ENCODE results near the gene PAQR7. TPM values are rescaled to one million over a fixed set of nuclear protein-coding genes. Genes with fewer than 3 reads are reported as not detected.

PAQR7 gene
- total RNA-seq, 2 experiments from 2014 or later = 1.1 to 1.5 TPM

- Histone ChIP-seq H3K36me3 (ENCODE audit: insufficient read depth, low read length) (no peaks in the 10 kb centered on the region), H3K4me3 (ENCODE audit: low read length) (no peak overlapping the region), H3K9me3 (ENCODE audit: control insufficient read depth in 1 of 2, insufficient read depth in 1 of 2, low read length in 2 of 2) (no peaks in the 10 kb centered on the region), H3K27me3 (ENCODE audit: control insufficient read depth in 1 of 2, insufficient read depth in 2 of 2, low read length in 2 of 2) (no peaks in the 10 kb centered on the region), H3K27ac (ENCODE audit: low read depth in 1 of 2, low read length in 2 of 2) (no peak overlapping the region), H3K4me1 (ENCODE audit: insufficient read depth, low read length) (peaks cover 10% of the 10 kb centered on the region)
- Mint-ChIP-seq H3K27ac (no peak overlapping the region), H3K9me3 (no peaks in the 10 kb centered on the region), H3K4me1 (ENCODE audit: low read depth) (peaks cover 9% of the 10 kb centered on the region), H3K36me3 (ENCODE audit: low read depth) (no peaks in the 10 kb centered on the region), H3K4me3 (no peak overlapping the region), H3K27me3 (no peaks in the 10 kb centered on the region)
- ChIA-PET CTCF (interaction anchor here (0.6 to 0.7 kb wide), 2 partner anchors 309 to 1183 kb away, joined by 3 to 5 read pairs; no protein-coding TSS in a partner anchor), POLR2A (interaction anchor here (1.0 to 1.6 kb wide), 2 partner anchors 13 to 106 kb away, joined by 3 read pairs; partner anchors contain the start of gene PAFAH2)
- ATAC-seq (ENCODE audit: poor library complexity) (no peak), DNase-seq (no peak)
- intact Hi-C loops (cut with DNase I, micrococcal nuclease) = loop anchor here in 1 of 2 experiments (5.0 kb wide), 2 partner anchors 34 to 69 kb away; partner anchors contain the start of gene AUNIP
- no peak for TF ChIP-seq CTCF (IDR thresholded peaks at IDR 0.05)
Observed at GRCh38 chr1:25891606-25892005, 16.1 kb upstream of the PAQR7 start.

- no peak for ATAC-seq (ENCODE audit: poor library complexity)
- H3K27ac Mint-ChIP-seq = no peak overlapping the region
- Histone ChIP-seq H3K27me3 (ENCODE audit: control insufficient read depth in 1 of 2, insufficient read depth in 2 of 2, low read length in 2 of 2) (no peaks in the 10 kb centered on the region), H3K4me1 (ENCODE audit: insufficient read depth, low read length) (peaks cover 6% of the 10 kb centered on the region), H3K27ac (ENCODE audit: low read depth in 1 of 2, low read length in 2 of 2) (no peak overlapping the region), H3K36me3 (ENCODE audit: insufficient read depth, low read length) (no peaks in the 10 kb centered on the region), H3K9me3 (ENCODE audit: control insufficient read depth in 1 of 2, insufficient read depth in 1 of 2, low read length in 2 of 2) (no peaks in the 10 kb centered on the region), H3K4me3 (ENCODE audit: low read length) (no peak overlapping the region)
- ChIA-PET POLR2A (no interaction called here), CTCF (no interaction called here)
- no peak for DNase-seq
- peaks cover 5% of the 10 kb centered on the region for H3K4me1 Mint-ChIP-seq (ENCODE audit: low read depth)
- no peaks in the 10 kb centered on the region for H3K9me3 Mint-ChIP-seq
- intact Hi-C loops (cut with DNase I, micrococcal nuclease) = loop anchor here in 1 of 2 experiments (5.0 kb wide), 2 partner anchors 33 to 68 kb away; partner anchors contain the start of gene AUNIP
- H3K27me3 Mint-ChIP-seq = no peaks in the 10 kb centered on the region
- no peak for TF ChIP-seq CTCF (IDR thresholded peaks at IDR 0.05)
- H3K4me3 Mint-ChIP-seq = no peak overlapping the region
- no peaks in the 10 kb centered on the region for H3K36me3 Mint-ChIP-seq (ENCODE audit: low read depth)
Observed at GRCh38 chr1:25890239-25891034, 14.9 kb upstream of the PAQR7 start.

GRCh38 chr1:25889470-25889869, 14.0 kb upstream of the PAQR7 start:
- intact Hi-C loops (cut with DNase I, micrococcal nuclease) = no loop called here
- no peaks in the 10 kb centered on the region for H3K36me3 ChIP-seq (ENCODE audit: insufficient read depth, low read length)
- no peaks in the 10 kb centered on the region for H3K27me3 Mint-ChIP-seq
- ATAC-seq (ENCODE audit: poor library complexity) (no peak), DNase-seq (no peak)
- no peaks in the 10 kb centered on the region for H3K9me3 Mint-ChIP-seq
- no peaks in the 10 kb centered on the region for H3K4me1 Mint-ChIP-seq (ENCODE audit: low read depth)
- no peak for TF ChIP-seq CTCF (IDR thresholded peaks at IDR 0.05)
- H3K27me3 ChIP-seq (ENCODE audit: control insufficient read depth in 1 of 2, insufficient read depth in 2 of 2, low read length in 2 of 2) = no peaks in the 10 kb centered on the region
- no peak overlapping the region for H3K4me3 ChIP-seq (ENCODE audit: low read length)
- H3K4me1 ChIP-seq (ENCODE audit: insufficient read depth, low read length) = no peaks in the 10 kb centered on the region
- POLR2A ChIA-PET = no interaction called here
- H3K27ac ChIP-seq (ENCODE audit: low read depth in 1 of 2, low read length in 2 of 2) = no peak overlapping the region
- no peaks in the 10 kb centered on the region for H3K36me3 Mint-ChIP-seq (ENCODE audit: low read depth)
- CTCF ChIA-PET = no interaction called here
- no peaks in the 10 kb centered on the region for H3K9me3 ChIP-seq (ENCODE audit: control insufficient read depth in 1 of 2, insufficient read depth in 1 of 2, low read length in 2 of 2)
- no peak overlapping the region for H3K4me3 Mint-ChIP-seq
- no peak overlapping the region for H3K27ac Mint-ChIP-seq

Data from CD4-positive, alpha-beta T cell (primary cell).